Chondrocyte (in vitro differentiated cells): ENCODE results near the gene MXI1. TPM values are rescaled to one million over a fixed set of nuclear protein-coding genes. Genes with fewer than 3 reads are reported as not detected.

Experiments used
- DNase-seq: peaks from one replicate; pipeline ENCODE4 v3.0.0; 2021; ENCODE audit warnings: mixed read lengths, low spot score
- H3K27ac Mint-ChIP-seq: one replicate; pipeline ENCODE4 v1.8.0; 2021; ENCODE audit warnings: mild to moderate bottlenecking, moderate library complexity, mixed read lengths; ENCODE audit not compliant: unreplicated experiment
- H3K27me3 Mint-ChIP-seq: 2 replicates; pipeline ENCODE4 v1.8.0; 2021; ENCODE audit warnings: low read depth, mixed read lengths
- H3K36me3 Mint-ChIP-seq: 2 replicates; pipeline ENCODE4 v1.8.0; 2021; ENCODE audit warnings: low read depth, mixed read lengths
- H3K4me1 Mint-ChIP-seq: 2 replicates; pipeline ENCODE4 v1.8.0; 2021; ENCODE audit warnings: low read depth, mild to moderate bottlenecking, mixed read lengths
- H3K4me3 Mint-ChIP-seq: one replicate; pipeline ENCODE4 v1.8.0; 2021; ENCODE audit warnings: mild to moderate bottlenecking, moderate library complexity, mixed read lengths; ENCODE audit not compliant: unreplicated experiment
- H3K9me3 Mint-ChIP-seq: 2 replicates; pipeline ENCODE4 v1.8.0; 2021; ENCODE audit warnings: low read depth, mixed read lengths
- total RNA-seq: library from RNA; stranded (reverse); gene quantifications from 3 replicates; pipeline ENCODE4 v1.2.1, GENCODE V29; 2021
- TF ChIP-seq, protein P1 (sequence below): fragments of 200-600 bp; sonication (generic); IDR thresholded peaks from 2 replicates; pipeline ENCODE4 v1.5.0; 2021; ENCODE audit warnings: antibody characterized with exemption, mild to moderate bottlenecking, moderate library complexity

The MXI1 gene
- total RNA-seq, 1 donor from 2014 or later = 26.8 TPM

DNA sequence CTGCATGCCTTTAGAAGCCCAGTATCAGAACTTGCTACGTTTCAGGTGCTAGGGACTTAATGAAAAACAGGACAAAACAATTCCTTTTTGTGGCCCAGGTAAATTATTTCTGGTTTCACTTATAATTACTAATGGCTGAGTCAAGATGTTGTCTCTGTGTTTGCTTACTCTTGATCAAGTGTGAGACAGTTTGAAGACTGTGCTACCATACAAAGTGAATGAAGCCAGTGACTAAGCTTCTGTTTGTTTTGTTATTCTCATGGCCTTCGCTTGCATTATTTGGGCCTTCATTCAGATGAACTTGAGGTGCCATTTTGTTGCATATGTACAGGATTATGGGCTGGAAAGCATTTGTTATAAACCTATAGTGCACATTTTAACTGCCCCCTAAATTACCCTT, 79.4 kb downstream of the MXI1 start:
- Mint-ChIP-seq H3K27me3 (no peaks in the 10 kb centered on the region), H3K27ac (no peak overlapping the region), H3K4me1 (no peaks in the 10 kb centered on the region), H3K9me3 (no peaks in the 10 kb centered on the region), H3K36me3 (peaks cover 8% of the 10 kb centered on the region), H3K4me3 (no peak overlapping the region)
- TF ChIP-seq, protein P1, sequence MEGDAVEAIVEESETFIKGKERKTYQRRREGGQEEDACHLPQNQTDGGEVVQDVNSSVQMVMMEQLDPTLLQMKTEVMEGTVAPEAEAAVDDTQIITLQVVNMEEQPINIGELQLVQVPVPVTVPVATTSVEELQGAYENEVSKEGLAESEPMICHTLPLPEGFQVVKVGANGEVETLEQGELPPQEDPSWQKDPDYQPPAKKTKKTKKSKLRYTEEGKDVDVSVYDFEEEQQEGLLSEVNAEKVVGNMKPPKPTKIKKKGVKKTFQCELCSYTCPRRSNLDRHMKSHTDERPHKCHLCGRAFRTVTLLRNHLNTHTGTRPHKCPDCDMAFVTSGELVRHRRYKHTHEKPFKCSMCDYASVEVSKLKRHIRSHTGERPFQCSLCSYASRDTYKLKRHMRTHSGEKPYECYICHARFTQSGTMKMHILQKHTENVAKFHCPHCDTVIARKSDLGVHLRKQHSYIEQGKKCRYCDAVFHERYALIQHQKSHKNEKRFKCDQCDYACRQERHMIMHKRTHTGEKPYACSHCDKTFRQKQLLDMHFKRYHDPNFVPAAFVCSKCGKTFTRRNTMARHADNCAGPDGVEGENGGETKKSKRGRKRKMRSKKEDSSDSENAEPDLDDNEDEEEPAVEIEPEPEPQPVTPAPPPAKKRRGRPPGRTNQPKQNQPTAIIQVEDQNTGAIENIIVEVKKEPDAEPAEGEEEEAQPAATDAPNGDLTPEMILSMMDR = no peak
- DNase-seq = no peak

DNA sequence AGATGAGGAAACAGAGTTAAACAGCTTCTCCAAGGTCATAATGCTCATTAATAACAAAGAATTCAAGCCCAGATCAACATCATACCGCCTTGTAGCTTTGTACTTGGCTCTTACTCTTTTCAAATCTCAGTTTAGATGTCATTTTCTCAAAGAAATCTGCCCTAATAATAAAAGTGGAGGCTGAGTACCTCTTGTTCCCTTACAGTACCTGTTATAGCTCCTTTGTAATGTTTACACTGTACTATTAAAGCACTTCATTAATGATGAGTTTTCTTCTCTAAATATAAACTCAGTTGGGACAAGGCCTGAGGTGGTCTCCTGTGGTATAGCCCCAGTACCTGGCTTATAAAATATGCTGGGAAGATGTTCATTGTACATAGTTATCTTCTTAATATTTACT, 89.6 kb downstream of the MXI1 start:
- Mint-ChIP-seq H3K4me1 (peaks cover 33% of the 10 kb centered on the region), H3K9me3 (no peaks in the 10 kb centered on the region), H3K36me3 (peaks cover 44% of the 10 kb centered on the region), H3K27ac (no peak overlapping the region), H3K27me3 (no peaks in the 10 kb centered on the region), H3K4me3 (no peak overlapping the region)
- DNase-seq = no peak
- TF ChIP-seq, protein P1 = no peak

DNA sequence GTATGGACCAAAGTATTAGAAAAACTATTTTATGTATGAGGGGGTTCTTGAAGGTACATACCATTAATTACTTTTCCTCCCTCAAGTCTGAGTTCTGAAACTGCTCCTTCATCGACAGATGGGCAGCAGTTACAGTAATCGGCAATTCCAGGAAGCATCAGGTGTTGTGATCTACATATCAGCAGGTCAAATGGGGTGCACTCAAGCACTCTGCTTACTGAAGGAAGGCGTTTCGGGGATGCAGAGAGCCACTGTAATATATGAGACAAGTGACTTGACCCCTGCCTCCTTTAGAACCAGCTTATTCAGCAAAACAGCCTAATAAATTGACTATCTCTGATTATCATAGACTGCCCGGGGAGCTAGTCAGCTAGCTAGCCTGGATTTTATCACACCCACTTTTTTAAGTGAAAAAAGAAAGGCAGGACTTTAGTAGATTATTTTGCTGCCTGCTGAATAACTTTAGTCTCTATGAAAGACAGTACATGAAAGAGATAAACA, 93.1 kb downstream of the MXI1 start:
- H3K4me1 Mint-ChIP-seq = peaks cover 47% of the 10 kb centered on the region
- TF ChIP-seq, protein P1 = no peak
- no peaks in the 10 kb centered on the region for H3K9me3 Mint-ChIP-seq
- no peak overlapping the region for H3K4me3 Mint-ChIP-seq
- peaks cover 30% of the 10 kb centered on the region for H3K36me3 Mint-ChIP-seq
- H3K27me3 Mint-ChIP-seq = no peaks in the 10 kb centered on the region
- no peak for DNase-seq
- H3K27ac Mint-ChIP-seq = no peak overlapping the region

DNA sequence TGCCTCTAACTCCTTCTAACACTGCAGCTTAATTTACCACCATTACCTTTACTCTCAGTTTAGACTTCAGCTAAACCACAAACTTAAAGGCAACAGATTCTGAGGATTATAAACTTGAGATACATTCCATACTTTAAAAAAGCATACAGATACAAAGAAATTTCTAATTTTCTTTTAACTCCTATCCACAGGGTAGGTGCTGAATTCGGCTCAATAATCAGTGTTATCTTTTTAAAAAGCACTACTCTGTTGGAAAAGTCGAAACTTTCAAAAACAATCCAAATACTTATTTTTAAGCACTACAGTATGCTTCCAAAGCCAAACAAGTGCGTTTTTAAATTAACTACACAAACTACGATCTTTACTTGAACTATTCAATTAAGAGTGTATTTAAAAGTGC, 96.3 kb downstream of the MXI1 start:
- no peaks in the 10 kb centered on the region for H3K27me3 Mint-ChIP-seq
- DNase-seq = no peak
- H3K36me3 Mint-ChIP-seq = peaks cover 9% of the 10 kb centered on the region

DNA sequence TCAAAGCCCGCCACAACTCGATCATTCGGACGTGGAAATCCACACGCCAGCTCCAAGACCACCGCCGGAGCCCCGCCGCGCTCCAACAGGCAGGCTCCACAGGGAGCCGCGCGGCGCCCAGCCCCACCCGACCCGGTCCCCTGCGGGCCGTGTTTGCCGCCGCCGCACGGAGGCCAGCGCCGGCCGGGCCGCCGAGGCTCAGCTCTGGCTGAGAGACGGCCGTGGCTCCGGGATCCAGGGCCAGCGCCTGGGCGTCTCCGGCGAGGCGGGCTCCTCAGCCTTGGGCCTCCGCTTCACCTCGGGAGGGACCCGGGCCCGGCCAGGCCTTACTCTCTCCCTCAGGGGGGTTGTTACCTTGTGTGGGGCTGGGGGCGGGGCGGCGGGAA, 97.0 kb downstream of the MXI1 start:
- no peaks in the 10 kb centered on the region for H3K9me3 Mint-ChIP-seq
- no peaks in the 10 kb centered on the region for H3K27me3 Mint-ChIP-seq
- H3K4me3 Mint-ChIP-seq = peak overlapping the region; percentile 95
- H3K4me1 Mint-ChIP-seq = peaks cover 41% of the 10 kb centered on the region
- TF ChIP-seq, protein P1 = no peak
- no peak for DNase-seq
- peak overlapping the region; percentile 97 for H3K27ac Mint-ChIP-seq
- peaks cover 9% of the 10 kb centered on the region for H3K36me3 Mint-ChIP-seq

More for the DNA sequence above, 96.3 kb downstream of the MXI1 start:
- Mint-ChIP-seq H3K27ac (peak overlapping the region; percentile 95), H3K4me3 (peak overlapping the region; percentile 95), H3K4me1 (peaks cover 44% of the 10 kb centered on the region), H3K9me3 (no peaks in the 10 kb centered on the region)
- TF ChIP-seq, protein P1 = no peak
